PC-9 (cell line): ENCODE measurements around the gene KCNF1.

Experiments used
- CTCF ChIP-seq: fragments of 200-600 bp; sonication (generic); conservative IDR thresholded peaks from 2 replicates; pipeline ENCODE4 v1.6.1; 2017; ENCODE audit warnings: mixed run types, antibody characterized with exemption, mild to moderate bottlenecking, moderate library complexity
- EZH2 ChIP-seq: fragments of 200-600 bp; sonication (generic); IDR thresholded peaks from 2 replicates; pipeline ENCODE4 v1.8.0; 2017; ENCODE audit warnings: antibody characterized with exemption, low read depth

GRCh38 chr2:10917927-10918326 lies 6.2 kb downstream of the KCNF1 start:
- no peak for TF ChIP-seq CTCF
- TF ChIP-seq EZH2 = no peak
